WTC11 (cell line): Measurements from ENCODE around the gene OR13C2. TPM values are rescaled to one million over a fixed set of nuclear protein-coding genes. Genes with fewer than 3 reads are reported as not detected.
"Not testable (repeated sequence)": the region's sequence is repeated elsewhere in the genome, so short reads cannot be mapped to it uniquely, and the experiment has no call there.

Experiments used
- ATAC-seq: fragments of 200-7000 bp; cut with Tn5 transposase; 2 replicates; pipeline ENCODE4 v1.10.0; 2021; ENCODE audit warnings: mild to moderate bottlenecking, moderate library complexity
- Bru-seq: library from RNA; stranded (reverse); fragments of 400-500 nt; gene quantifications from one replicate; lab custom pipeline; 2021; lab: Mats Ljungman, UMichigan
- CTCF ChIA-PET: fragments of 300-600 bp; sonication (Branson Sonifier 250); formaldehyde crosslinking; loops from one replicate; lab custom pipeline; 2021; ENCODE audit warnings: antibody characterized with exemption; lab: Charles Lee
- POLR2A ChIA-PET: fragments of 350-600 bp; sonication (Branson Sonifier 250); formaldehyde crosslinking; loops from one replicate; lab custom pipeline; 2021; ENCODE audit warnings: antibody characterized with exemption; lab: Charles Lee
- DNase-seq: peaks from one replicate; pipeline ENCODE4 v3.0.0; 2021; ENCODE audit warnings: low spot score
- H3K27ac Mint-ChIP-seq: 2 replicates; pipeline ENCODE4 v1.8.0; 2021; ENCODE audit warnings: mixed read lengths
- H3K27me3 Mint-ChIP-seq: 2 replicates; pipeline ENCODE4 v1.8.0; 2021; ENCODE audit warnings: low read depth, mild to moderate bottlenecking, moderate library complexity, mixed read lengths
- H3K36me3 Mint-ChIP-seq: 2 replicates; pipeline ENCODE4 v1.8.0; 2021; ENCODE audit warnings: mixed read lengths
- H3K4me1 Mint-ChIP-seq: 2 replicates; pipeline ENCODE4 v1.8.0; 2022; ENCODE audit warnings: mixed read lengths
- H3K4me3 Mint-ChIP-seq: 2 replicates; pipeline ENCODE4 v1.8.0; 2021; ENCODE audit warnings: mild to moderate bottlenecking, moderate library complexity, mixed read lengths
- H3K9me3 Mint-ChIP-seq: 2 replicates; pipeline ENCODE4 v1.8.0; 2021; ENCODE audit warnings: mixed read lengths
- ARID4B ChIP-seq: sonication (generic); formaldehyde crosslinking; IDR thresholded peaks from 2 replicates; pipeline ENCODE4 v1.8.0; 2023; ENCODE audit warnings: missing genetic modification reagents, mild to moderate bottlenecking, borderline replicate concordance
- CBFB ChIP-seq: sonication (generic); formaldehyde crosslinking; IDR thresholded peaks from 2 replicates; pipeline ENCODE4 v1.8.1; 2022; ENCODE audit warnings: mild to moderate bottlenecking, low read depth, missing genetic modification reagents
- CREM ChIP-seq: sonication (generic); formaldehyde crosslinking; IDR thresholded peaks from 2 replicates; pipeline ENCODE4 v1.8.1; 2022; ENCODE audit warnings: mild to moderate bottlenecking, missing genetic modification reagents, moderate library complexity
- ERG ChIP-seq: fragments of 250-450 bp; sonication (Bioruptor Pico); IDR thresholded peaks from 2 replicates; pipeline ENCODE4 v1.8.0; 2021; ENCODE audit warnings: mild to moderate bottlenecking
- ETV6 ChIP-seq: sonication (generic); formaldehyde crosslinking; IDR thresholded peaks from 2 replicates; pipeline ENCODE4 v1.8.1; 2022; ENCODE audit warnings: mild to moderate bottlenecking, missing genetic modification reagents
- FOXK1 ChIP-seq: sonication (generic); formaldehyde crosslinking; IDR thresholded peaks from 2 replicates; pipeline ENCODE4 v1.8.0; 2022; ENCODE audit warnings: mild to moderate bottlenecking, moderate library complexity, missing genetic modification reagents
- GRHL2 ChIP-seq: fragments of 250-450 bp; sonication (Bioruptor Pico); IDR thresholded peaks from 2 replicates; pipeline ENCODE4 v1.8.0; 2022; ENCODE audit warnings: mild to moderate bottlenecking, moderate library complexity; ENCODE audit not compliant: insufficient replicate concordance, severe bottlenecking
- GTF2I ChIP-seq: fragments of 250-450 bp; sonication (Bioruptor Pico); conservative IDR thresholded peaks from 2 replicates; pipeline ENCODE4 v1.4.0; 2021; ENCODE audit warnings: mild to moderate bottlenecking
- HMGXB4 ChIP-seq: sonication (generic); formaldehyde crosslinking; IDR thresholded peaks from 2 replicates; pipeline ENCODE4 v1.8.1; 2023; ENCODE audit warnings: mild to moderate bottlenecking, moderate library complexity, missing genetic modification reagents
- JAZF1 ChIP-seq: fragments of 250-450 bp; sonication (Bioruptor Pico); IDR thresholded peaks from 2 replicates; pipeline ENCODE4 v1.9.0; 2021; ENCODE audit warnings: moderate library complexity, mild to moderate bottlenecking, inconsistent platforms
- MYBL2 ChIP-seq: sonication (generic); formaldehyde crosslinking; IDR thresholded peaks from 2 replicates; pipeline ENCODE4 v1.8.1; 2023; ENCODE audit warnings: mild to moderate bottlenecking, moderate library complexity, missing genetic modification reagents
- NFYB ChIP-seq: sonication (generic); formaldehyde crosslinking; conservative IDR thresholded peaks from 2 replicates; pipeline ENCODE4 v1.8.0; 2022; ENCODE audit warnings: low read depth, missing genetic modification reagents
- NR2C2 ChIP-seq: sonication (generic); formaldehyde crosslinking; IDR thresholded peaks from 2 replicates; pipeline ENCODE4 v1.8.0; 2022; ENCODE audit warnings: mild to moderate bottlenecking, missing genetic modification reagents
- NR3C1 ChIP-seq: sonication (generic); formaldehyde crosslinking; conservative IDR thresholded peaks from 2 replicates; pipeline ENCODE4 v1.8.1; 2023; ENCODE audit warnings: low read depth, mild to moderate bottlenecking, missing genetic modification reagents
- OVOL2 ChIP-seq: fragments of 250-450 bp; sonication (Bioruptor Pico); IDR thresholded peaks from 2 replicates; pipeline ENCODE4 v1.9.0; 2021; ENCODE audit warnings: mild to moderate bottlenecking, borderline replicate concordance
- SMAD3 ChIP-seq: sonication (generic); formaldehyde crosslinking; IDR thresholded peaks from 2 replicates; pipeline ENCODE4 v1.8.0; 2022; ENCODE audit warnings: missing genetic modification reagents, mild to moderate bottlenecking, borderline replicate concordance
- TP53 ChIP-seq: sonication (generic); formaldehyde crosslinking; IDR thresholded peaks from 2 replicates; pipeline ENCODE4 v1.8.1; 2023; ENCODE audit warnings: mild to moderate bottlenecking, missing genetic modification reagents
- ZNF232 ChIP-seq: sonication (generic); formaldehyde crosslinking; IDR thresholded peaks from 2 replicates; pipeline ENCODE4 v1.8.0; 2022; ENCODE audit warnings: mild to moderate bottlenecking, missing genetic modification reagents
- ZNF416 ChIP-seq: fragments of 250-450 bp; sonication (Bioruptor Pico); IDR thresholded peaks from 2 replicates; pipeline ENCODE4 v1.9.0; 2021; ENCODE audit warnings: mild to moderate bottlenecking, inconsistent platforms
- long read RNA-seq, 3 experiments: library from RNA in 1 of 3; library from capped mRNA in 1 of 3; library from polyadenylated mRNA in 1 of 3; unstranded in 2 of 3; stranded (forward) in 1 of 3; transcript quantifications; one replicate each; pipeline ENCODE4 v2.0.0, GENCODE V29; 2021
- total RNA-seq: library from RNA; stranded (reverse); gene quantifications from 3 replicates; pipeline ENCODE4 v1.2.3, GENCODE V29; 2021
- TF ChIP-seq, protein P1 (sequence below): sonication (generic); formaldehyde crosslinking; IDR thresholded peaks from 2 replicates; pipeline ENCODE4 v1.8.0; 2022; ENCODE audit warnings: mild to moderate bottlenecking, missing genetic modification reagents
- TF ChIP-seq, protein P2 (sequence below): sonication (generic); formaldehyde crosslinking; IDR thresholded peaks from 2 replicates; pipeline ENCODE4 v1.8.1; 2023; ENCODE audit warnings: mild to moderate bottlenecking, missing genetic modification reagents, borderline replicate concordance

OR13C2 gene, protein sequence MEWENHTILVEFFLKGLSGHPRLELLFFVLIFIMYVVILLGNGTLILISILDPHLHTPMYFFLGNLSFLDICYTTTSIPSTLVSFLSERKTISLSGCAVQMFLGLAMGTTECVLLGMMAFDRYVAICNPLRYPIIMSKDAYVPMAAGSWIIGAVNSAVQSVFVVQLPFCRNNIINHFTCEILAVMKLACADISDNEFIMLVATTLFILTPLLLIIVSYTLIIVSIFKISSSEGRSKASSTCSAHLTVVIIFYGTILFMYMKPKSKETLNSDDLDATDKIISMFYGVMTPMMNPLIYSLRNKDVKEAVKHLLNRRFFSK
- total RNA-seq = not detected in 3 replicates
- not detected for Bru-seq, nascent RNA
- long read RNA-seq, experiment 1 = 0 reads
- long read RNA-seq, experiment 2 = 0 reads
- long read RNA-seq, experiment 3 = 0 reads

GRCh38 chr9:104605527-104605926 is at the start of gene OR13C2:
TSS of gene OR13C2 (minus strand) at chr9:104605627. CDS start at chr9:104605627, 0 bp downstream.
- H3K9me3 Mint-ChIP-seq, H3K4me1 Mint-ChIP-seq, H3K36me3 Mint-ChIP-seq, H3K4me3 Mint-ChIP-seq, POLR2A ChIA-PET, CTCF ChIA-PET, DNase-seq, ATAC-seq, H3K27me3 Mint-ChIP-seq, H3K27ac Mint-ChIP-seq: not testable (repeated sequence)

- Mint-ChIP-seq H3K9me3 (peaks cover 29% of the 10 kb centered on the region), H3K4me3 (no peak overlapping the region), H3K27ac (no peak overlapping the region), H3K4me1 (no peaks in the 10 kb centered on the region), H3K27me3 (no peaks in the 10 kb centered on the region), H3K36me3 (peaks cover 6% of the 10 kb centered on the region; the same call in 1 of the 2 replicates)
- no peak for ATAC-seq
- DNase-seq = no peak
- TF ChIP-seq ZNF416 (CRISPR knock-in tag) (no peak), SMAD3 (no peak), NFYB (CRISPR knock-in tag) (no peak), OVOL2 (no peak), FOXK1 (CRISPR knock-in tag) (no peak), GRHL2 (CRISPR knock-in tag) (no peak), NR2C2 (CRISPR knock-in tag) (no peak)
- ChIA-PET POLR2A (no interaction called here), CTCF (no interaction called here)
These were observed 30.0 kb upstream of the OR13C2 start for GRCh38 chr9:104635456-104635855.

DNA sequence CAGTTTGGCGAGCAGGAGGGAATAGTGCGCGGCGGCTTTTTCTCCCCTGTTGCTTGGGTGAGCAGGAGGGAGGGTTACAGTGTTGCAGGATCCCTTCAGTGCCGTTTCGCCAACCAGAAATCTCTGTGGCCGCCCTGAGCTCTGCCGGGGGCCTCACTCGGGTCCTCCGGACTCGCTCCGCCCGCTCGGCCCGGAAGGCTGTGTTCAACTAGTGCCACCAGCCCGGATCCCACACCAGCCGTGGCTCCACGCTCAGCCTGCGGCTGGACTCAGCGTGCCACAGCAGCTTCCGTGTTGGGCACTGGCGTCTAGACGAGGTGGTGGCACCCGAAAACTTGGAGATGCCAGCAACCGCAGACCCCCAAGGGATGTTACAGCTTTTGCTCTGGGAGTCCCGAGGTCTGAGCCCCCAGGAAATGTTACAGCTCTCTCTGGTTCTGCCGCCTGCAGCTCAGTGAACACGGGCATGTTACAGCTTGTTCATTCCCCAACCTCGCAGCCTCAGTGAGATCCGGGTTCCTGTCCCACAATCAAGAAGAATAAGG is 28.6 kb upstream of the OR13C2 start:
- Mint-ChIP-seq H3K9me3 (peaks cover 15% of the 10 kb centered on the region), H3K27me3 (no peaks in the 10 kb centered on the region), H3K4me1 (no peaks in the 10 kb centered on the region), H3K27ac (no peak overlapping the region), H3K4me3 (no peak overlapping the region), H3K36me3 (no peaks in the 10 kb centered on the region)
- ChIA-PET POLR2A (no interaction called here), CTCF (no interaction called here)
- no peak for ATAC-seq
- DNase-seq = no peak
- no peak for TF ChIP-seq ETV6 (CRISPR knock-in tag)
- no peak for TF ChIP-seq HMGXB4 (CRISPR knock-in tag)
- TF ChIP-seq, protein P1, sequence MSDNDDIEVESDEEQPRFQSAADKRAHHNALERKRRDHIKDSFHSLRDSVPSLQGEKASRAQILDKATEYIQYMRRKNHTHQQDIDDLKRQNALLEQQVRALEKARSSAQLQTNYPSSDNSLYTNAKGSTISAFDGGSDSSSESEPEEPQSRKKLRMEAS (CRISPR knock-in tag) = no peak
- TF ChIP-seq NR3C1 (CRISPR knock-in tag) = no peak
- TF ChIP-seq TP53 (CRISPR knock-in tag) = no peak
- TF ChIP-seq, protein P2, sequence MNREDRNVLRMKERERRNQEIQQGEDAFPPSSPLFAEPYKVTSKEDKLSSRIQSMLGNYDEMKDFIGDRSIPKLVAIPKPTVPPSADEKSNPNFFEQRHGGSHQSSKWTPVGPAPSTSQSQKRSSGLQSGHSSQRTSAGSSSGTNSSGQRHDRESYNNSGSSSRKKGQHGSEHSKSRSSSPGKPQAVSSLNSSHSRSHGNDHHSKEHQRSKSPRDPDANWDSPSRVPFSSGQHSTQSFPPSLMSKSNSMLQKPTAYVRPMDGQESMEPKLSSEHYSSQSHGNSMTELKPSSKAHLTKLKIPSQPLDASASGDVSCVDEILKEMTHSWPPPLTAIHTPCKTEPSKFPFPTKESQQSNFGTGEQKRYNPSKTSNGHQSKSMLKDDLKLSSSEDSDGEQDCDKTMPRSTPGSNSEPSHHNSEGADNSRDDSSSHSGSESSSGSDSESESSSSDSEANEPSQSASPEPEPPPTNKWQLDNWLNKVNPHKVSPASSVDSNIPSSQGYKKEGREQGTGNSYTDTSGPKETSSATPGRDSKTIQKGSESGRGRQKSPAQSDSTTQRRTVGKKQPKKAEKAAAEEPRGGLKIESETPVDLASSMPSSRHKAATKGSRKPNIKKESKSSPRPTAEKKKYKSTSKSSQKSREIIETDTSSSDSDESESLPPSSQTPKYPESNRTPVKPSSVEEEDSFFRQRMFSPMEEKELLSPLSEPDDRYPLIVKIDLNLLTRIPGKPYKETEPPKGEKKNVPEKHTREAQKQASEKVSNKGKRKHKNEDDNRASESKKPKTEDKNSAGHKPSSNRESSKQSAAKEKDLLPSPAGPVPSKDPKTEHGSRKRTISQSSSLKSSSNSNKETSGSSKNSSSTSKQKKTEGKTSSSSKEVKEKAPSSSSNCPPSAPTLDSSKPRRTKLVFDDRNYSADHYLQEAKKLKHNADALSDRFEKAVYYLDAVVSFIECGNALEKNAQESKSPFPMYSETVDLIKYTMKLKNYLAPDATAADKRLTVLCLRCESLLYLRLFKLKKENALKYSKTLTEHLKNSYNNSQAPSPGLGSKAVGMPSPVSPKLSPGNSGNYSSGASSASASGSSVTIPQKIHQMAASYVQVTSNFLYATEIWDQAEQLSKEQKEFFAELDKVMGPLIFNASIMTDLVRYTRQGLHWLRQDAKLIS (CRISPR knock-in tag) = no peak
- no peak for TF ChIP-seq ERG
- TF ChIP-seq ARID4B (CRISPR knock-in tag) = no peak
- TF ChIP-seq MYBL2 (CRISPR knock-in tag) = no peak
- no peak for TF ChIP-seq CREM (CRISPR knock-in tag)
- TF ChIP-seq CBFB (CRISPR knock-in tag) = no peak
- TF ChIP-seq GTF2I = no peak
- no peak for TF ChIP-seq ZNF232 (CRISPR knock-in tag)
- no peak for TF ChIP-seq JAZF1
